Mucosa of gallbladder (tissue), 1 donor: ENCODE data around the gene OGDHL. TPM values are rescaled to one million over a fixed set of nuclear protein-coding genes. Genes with fewer than 3 reads are reported as not detected.
"Not testable (repeated sequence)": the region's sequence is repeated elsewhere in the genome, so short reads cannot be mapped to it uniquely, and the experiment has no call there.

ENCODE experiments used
- DNase-seq: peaks from one replicate; pipeline ENCODE4 v3.0.0-alpha.2; 2020; ENCODE audit warnings: low spot score
- total RNA-seq: library from RNA; stranded (reverse); gene quantifications from one replicate; pipeline ENCODE4 v1.2.1, GENCODE V29; 2021
- donor health status: DM: no; HTN: no; CAD: no.

The OGDHL gene
- total RNA-seq, 1 donor from 2014 or later, result 5.3 TPM

GRCh38 chr10:49756031-49756430 is 6.1 kb downstream of the OGDHL start:
- no peak for DNase-seq

DNA sequence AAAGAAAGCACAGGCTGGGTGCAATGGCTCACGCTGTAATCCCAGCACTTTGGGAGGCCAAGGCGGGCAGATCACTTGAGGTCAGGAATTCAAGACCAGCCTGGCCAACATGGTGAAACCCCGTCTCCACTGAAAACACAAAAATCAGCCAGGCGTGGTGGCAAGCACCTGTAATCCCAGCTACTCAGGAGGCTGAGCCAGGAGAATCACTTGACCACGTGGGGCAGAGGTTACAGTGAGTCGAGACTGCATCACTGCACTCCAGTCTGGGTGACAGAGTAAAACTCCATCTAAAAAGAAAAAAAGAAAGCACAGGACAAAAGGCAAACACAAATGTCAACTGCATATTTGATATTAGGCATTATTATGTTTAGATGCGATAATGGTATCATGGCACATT is 7.2 kb downstream of the OGDHL start:
- DNase-seq, result not testable (repeated sequence)

DNA sequence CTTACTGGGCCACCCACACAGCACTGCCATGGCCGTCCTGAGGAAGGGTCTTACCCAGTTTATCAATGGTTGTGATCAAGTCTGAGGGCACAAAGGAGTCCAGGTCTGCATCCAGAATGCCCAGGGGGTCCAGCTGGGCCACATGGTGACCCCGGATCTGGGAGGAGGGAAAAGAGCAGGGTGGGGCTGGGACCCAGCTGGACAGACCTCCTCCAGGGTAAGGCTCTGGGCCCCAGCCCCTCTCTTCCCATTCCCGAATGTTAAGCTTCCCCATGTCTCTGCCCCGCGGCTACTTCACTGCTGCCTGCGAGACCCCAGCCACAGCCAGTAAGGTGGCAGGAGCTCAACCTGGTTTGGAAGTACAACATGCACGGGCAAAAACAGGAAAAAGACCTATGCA is 9.5 kb downstream of the OGDHL start:
- no peak for DNase-seq

GRCh38 chr10:49751636-49752510 is 10.2 kb downstream of the OGDHL start:
- DNase-seq, result no peak

DNA sequence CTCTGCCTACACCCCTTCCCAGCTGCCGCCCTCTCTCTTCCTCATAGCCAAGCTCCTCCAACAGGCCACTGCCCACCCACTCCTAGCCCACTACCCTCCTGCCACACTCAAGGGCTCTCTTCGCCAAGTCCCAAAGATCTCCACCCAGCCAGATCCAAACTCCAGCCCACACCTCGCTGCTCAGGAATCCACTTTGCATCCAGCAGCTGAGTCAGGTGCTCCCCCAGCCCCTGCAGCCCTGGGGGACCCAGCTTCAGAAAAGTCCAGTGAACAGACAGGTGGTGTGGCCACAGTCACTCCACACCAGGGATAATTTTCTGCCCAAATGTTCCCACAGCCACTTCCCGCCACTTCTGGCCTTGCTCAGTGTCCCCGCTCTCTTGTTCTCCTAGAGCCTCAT is 10.9 kb downstream of the OGDHL start:
- DNase-seq, result no peak

- no peak for DNase-seq
Measured at GRCh38 chr10:49750546-49750945, 11.6 kb downstream of the OGDHL start.

GRCh38 chr10:49749556-49750491 is 12.3 kb downstream of the OGDHL start:
- DNase-seq, result no peak

DNA sequence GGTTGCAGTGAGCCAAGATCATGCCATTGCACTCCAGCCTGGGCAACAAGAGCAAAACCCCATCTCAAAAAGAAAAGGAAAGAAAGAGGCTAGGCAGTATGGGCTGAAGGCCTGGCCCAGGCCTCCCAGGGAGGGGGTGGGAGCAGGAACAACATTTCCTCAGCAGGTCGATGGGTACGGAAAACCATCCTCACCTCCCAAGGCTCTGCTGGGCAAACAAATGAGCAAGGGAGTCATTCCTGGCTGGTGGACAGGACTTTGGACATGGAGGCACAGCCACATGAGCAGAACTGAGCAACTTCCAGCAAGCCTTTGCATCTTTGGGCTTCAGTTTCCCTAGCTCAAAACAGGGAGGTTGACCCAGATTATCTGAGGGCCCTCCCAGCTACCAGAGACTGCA is 13.0 kb downstream of the OGDHL start:
- no peak for DNase-seq

- no peak for DNase-seq
Measured at GRCh38 chr10:49748006-49748405, 14.1 kb downstream of the OGDHL start.

- DNase-seq, result no peak
Measured at GRCh38 chr10:49747303-49747646, 14.8 kb downstream of the OGDHL start.

DNA sequence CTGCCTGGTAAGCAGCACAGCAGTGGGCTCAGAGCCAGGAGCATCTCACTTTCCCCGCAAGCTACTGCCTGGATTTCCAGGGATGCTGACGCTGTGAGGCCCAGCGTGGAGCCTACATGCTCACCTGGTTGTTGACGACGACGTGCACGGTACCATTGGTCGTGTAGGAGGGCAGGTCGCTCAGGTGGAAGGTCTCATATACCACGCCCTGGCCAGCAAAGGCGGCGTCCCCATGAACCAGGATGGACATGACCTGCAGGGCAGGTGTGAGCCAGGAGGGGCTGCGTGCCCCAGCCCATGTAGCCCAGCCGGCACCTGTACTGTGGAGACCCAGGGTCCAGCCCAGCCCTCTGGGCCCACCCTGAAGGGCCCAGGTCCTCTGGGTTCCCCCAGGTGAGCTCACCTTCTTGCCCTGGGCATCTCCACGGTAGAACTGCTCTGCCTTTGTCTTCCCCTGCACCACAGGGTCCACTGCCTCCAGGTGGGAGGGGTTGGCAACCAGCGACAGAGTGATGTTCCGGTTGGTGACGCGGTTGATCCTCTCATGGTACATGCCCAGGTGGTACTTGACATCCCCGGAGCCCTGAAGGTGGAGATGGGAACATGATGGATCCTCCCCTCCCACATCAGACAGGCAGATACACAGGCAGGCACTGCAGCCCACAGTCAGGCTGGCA is 15.4 kb downstream of the OGDHL start:
- DNase-seq, result peak; percentile 8

DNA sequence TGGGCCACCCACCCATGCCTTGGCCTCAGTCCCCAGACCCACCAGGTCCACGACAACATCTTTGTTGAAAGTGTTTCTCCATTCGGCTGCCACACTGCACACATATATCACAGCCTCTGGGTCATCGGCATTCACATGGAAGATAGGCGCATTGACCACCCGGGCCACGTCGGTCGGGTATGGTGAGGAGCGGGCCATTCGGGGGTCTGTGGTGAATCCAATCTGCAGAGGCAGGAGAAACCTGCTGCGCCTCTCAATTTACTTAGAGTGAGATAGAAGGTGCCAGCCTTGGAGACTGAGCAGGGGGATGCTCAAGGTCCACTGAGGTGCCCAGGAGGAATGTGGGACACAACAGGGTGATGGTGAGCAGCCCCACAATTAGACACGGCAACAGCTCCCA is 16.4 kb downstream of the OGDHL start:
- DNase-seq, result no peak

- no peak for DNase-seq
Measured at GRCh38 chr10:49744924-49745605, 17.1 kb downstream of the OGDHL start.

- DNase-seq, result no peak
Measured at GRCh38 chr10:49744091-49744685, 17.9 kb downstream of the OGDHL start.

DNA sequence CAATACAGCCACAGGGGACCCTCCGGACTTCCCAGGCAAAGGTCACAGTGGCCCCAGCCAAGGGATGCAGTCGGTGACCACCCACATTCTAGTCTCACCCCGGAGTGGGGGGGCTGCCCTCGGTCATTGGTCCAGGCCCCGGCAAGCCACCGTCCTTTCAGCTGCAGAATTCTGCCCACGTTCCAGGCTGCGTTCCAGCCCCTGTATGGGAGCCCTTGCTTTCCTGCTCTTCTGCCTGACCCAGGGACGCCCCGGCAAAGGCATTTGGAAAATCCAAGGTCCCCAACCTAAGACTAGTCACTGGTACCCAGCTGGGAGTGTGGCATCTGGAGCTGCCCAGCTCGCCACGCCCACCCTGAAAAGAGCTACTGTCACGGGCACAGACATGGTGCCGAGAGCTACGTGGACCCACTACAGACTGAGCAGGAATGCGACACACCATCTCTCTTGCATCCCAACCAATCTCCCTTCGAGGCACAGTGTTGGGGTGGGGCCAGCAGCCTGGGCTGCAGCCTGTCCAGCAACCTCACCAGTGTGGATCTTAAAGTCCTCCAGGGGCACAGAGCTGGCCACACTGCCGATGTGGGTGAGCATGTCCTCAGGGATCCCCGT is 18.6 kb downstream of the OGDHL start:
- no peak for DNase-seq

GRCh38 chr10:49742683-49743463 is 19.2 kb downstream of the OGDHL start:
- no peak for DNase-seq

- DNase-seq, result no peak
Measured at GRCh38 chr10:49741108-49741995, 20.8 kb downstream of the OGDHL start.

DNA sequence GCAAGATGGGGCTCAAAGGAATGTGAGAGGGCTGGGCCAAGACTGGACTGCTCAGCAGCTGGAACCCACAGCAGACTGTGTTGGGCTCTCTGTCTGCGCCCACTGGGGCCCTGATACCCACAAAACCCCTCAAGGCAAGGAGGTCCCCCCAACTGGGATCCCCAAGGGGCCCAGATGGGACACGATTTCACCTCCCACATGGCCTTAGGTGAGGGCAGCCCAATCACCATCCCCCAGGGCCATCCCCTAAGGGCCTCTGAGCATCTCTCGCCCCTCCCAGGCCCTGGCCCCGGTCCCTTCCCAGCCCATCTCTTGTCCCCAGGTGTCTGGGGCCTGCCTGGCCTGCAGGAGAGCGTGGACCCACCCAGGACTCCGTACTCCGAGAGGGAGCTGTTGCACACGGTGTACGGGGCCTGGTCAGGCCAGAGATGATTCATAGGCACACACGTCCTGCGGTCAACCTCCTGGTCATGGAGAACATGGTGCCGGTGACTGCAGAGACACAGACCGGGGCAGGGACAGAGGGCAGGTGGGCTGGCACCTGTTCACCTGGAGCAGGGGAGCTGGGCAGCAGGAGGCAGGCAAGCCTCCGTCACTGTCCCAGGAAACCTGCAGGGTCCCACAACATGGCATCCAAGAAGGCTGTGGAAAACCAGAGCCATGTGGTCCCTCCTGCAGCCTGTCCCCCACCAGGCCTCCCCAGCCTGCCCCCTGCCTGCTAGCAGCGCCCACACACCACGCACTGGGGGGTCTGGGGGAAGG is 21.6 kb downstream of the OGDHL start:
- DNase-seq, result no peak
